Breast epithelium (tissue), 3 donors: Measurements from ENCODE around the gene GPC5.

ENCODE experiments used
- CTCF ChIP-seq, 3 donors: fragments of 450-650 bp; IDR thresholded peaks; one replicate each; pipeline ENCODE4 v1.5.1; 2016 to 2017; ENCODE audit warnings: antibody characterized with exemption in 3 of 3, mild to moderate bottlenecking in 3 of 3, moderate library complexity in 3 of 3
- POLR2AphosphoS5 ChIP-seq, 3 donors: sonication (generic); formaldehyde crosslinking; IDR thresholded peaks; one replicate each; pipeline ENCODE4 v1.6.1; 2017; ENCODE audit warnings: antibody characterized with exemption in 3 of 3

- TF ChIP-seq CTCF (IDR thresholded peaks at IDR 0.05), result no peak
- no peak for TF ChIP-seq POLR2AphosphoS5 (IDR thresholded peaks at IDR 0.05)
These were observed 375.3 kb downstream of the GPC5 start for GRCh38 chr13:91773591-91774227.
